ENCODE results near the gene ZNF225.

- no peak for TF ChIP-seq CTCF (IDR thresholded peaks at IDR 0.05)
- no peak for TF ChIP-seq POLR2A (IDR thresholded peaks at IDR 0.05)
Observed at GRCh38 chr19:44071824-44072542, 41.2 kb upstream of the ZNF225 start, which contains the start of gene ZNF284.
